HG03139 (cell line): ENCODE results near the gene ADAM10.
"Not testable (repeated sequence)": the region's sequence is repeated elsewhere in the genome, so short reads cannot be mapped to it uniquely, and the experiment has no call there.

Experiments
- ATAC-seq: cut with Tn5 transposase; IDR thresholded peaks from one replicate; pipeline ENCODE4 v1.9.1; 2021; ENCODE audit not compliant: unreplicated experiment

ADAM10 gene

DNA sequence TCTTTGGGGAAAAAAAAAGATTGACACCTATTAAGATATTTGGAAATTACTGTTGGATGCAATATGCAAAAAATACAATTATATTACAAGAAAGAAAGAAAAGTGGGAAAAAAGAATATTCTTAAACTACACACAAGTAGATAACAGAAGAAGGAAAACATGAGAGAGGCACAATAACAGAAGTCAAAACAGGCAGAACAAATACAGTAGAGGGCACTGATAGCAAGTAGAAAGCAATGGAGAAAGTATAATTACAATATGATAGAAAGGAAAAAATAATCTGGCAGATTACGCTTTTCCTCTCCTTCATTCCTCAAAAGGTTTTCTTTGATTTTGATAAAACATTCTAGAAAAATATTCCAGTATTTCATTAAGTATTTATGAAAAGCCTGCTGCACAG, 72.1 kb downstream of the ADAM10 start:
- no peak for ATAC-seq

DNA sequence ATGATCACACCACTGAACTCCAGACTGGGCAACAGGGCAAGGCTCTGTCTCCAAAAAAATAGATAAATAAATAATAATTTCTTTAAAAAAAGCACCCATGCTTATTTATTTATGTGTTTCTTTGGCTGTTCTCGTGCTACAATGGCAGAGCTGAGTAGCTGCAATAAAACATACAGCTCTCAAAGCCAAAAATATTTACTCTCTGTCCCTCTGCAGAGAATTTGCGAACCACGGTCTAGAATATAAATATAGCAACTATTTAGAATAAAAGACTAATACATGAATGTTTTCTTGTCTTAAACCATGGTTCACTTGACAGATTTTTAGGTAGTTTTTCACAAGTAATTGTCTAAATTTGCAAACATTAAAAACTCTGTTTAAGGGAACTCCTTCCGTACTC, 72.7 kb downstream of the ADAM10 start:
- ATAC-seq, result no peak

DNA sequence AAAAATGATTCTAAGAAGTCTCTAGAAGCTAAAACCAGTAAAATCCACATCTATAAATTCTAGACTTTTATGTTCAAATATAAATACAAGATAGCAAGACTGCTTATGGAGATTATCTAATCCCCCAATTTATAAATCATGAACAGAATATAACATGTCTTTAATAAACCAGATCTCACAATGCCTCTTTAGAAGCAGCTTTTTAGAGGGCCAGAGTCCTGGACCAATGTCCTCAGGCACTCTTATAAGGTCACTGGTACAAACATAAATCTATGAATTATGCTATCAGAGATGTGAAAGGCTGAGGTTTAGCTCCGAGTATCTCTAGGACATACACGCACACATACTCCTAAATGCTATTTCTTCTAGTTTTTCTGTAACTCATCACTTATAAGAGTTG, 78.3 kb downstream of the ADAM10 start:
- ATAC-seq, result no peak

DNA sequence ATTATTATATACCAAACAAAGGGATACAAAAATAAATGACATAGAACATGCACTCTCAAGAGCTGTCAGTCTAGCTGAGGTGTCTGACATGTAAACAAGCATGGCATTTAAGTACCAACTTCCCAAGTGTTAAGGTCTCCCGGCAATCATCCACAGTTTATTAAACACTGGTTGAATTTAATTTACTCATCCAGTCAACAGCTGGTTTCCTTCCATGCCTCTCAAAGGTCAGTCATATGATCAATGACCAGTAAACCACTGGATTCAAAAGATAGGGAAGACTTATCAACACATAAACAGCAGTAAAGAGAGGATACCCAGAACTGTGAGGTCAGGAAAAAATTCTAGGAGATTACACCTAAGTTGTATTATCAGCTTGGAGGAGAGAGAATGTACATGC, 80.4 kb downstream of the ADAM10 start:
- no peak for ATAC-seq

DNA sequence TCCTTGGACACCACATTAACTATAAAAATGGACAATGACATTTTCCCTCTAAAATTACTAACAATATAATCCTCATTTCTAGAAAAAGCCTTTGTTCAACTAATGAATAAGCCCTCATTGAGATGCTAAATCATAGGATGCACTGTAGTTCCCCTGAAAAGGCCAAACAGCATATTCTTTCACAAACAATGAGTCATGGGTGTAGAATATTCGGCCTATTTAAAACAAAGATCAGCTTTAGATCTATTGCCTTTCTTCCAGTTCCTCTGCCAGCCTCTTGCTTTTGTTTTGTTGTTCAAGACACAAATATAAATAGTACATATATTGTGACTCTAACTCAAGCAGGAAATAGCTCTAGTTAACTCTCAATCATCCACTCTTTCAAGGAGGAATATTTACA, 82.5 kb downstream of the ADAM10 start:
- ATAC-seq, result no peak

DNA sequence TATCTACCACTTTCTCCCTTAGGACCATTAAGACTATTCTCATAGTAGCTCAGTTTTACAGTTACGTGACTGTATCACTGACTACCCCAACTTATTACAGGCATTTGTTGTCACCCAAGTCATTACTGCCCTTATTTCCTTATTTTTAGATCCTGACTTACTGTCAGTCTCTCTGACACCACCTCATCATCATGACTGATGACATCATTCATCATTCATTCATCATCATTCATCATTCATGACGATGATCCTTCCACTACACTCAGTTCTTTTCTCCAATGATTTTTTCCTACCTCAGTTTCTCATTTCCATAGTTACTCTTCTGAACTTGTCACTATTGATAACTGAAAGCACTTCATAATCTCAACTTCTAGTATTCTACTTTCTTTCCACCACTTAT, 83.8 kb downstream of the ADAM10 start:
- ATAC-seq, result no peak

GRCh38 chr15:58650102-58650501, 99.4 kb downstream of the ADAM10 start:
- ATAC-seq, result no peak

DNA sequence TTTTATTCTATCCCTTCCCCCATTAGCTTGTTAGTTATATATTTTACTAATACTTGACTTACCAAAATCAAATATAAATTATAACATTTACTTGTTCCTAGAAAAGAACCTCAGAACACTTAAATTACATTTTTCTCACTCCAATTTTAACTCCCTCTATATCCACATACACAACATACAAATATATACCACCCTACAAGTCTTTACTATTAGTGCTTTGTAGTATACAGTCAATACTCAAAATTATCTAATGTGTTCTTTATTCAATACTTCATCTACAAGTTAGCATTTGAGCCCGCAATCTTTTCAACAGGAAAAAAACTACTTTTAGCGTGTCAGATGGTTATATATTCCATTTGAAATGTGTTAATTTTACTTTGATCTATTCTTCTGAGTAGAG, 100.3 kb downstream of the ADAM10 start:
- no peak for ATAC-seq

DNA sequence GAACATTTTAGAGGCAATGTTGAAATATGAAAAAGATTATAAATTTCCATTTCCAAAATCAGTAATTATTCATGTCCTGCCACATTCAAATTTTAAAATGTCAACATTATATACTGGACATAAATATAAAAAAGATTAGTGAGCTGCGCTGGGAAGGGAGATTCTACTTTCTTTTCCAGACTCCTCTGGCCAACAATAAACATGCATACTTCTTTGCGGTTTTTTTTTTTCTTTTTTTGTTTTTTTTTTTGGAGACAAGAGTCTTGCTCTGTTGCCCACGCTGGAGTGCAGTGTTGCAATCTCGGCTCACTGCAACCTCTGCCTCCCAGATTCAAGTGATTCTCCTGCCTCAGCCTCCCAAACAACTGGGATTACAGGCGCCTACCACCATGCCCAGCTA, 105.5 kb downstream of the ADAM10 start:
- no peak for ATAC-seq

DNA sequence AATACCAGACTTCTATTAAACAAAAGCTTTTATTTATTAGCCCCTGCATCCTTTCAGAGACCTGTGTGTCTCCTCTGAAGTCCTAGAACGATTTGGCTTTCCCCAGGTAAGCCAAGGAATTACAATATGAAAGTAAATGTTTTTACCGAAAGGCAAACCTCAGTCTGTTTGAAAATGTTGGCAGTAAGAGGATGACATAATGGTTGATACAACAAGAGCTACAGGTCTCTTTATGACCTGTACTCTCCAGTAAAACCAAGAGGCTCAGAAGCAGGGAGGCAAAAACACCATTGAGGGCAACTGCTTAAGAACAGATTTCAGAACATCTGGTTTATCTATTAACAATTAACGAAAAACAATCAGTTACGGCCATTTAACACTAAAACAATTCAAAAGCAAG, 107.8 kb downstream of the ADAM10 start:
- ATAC-seq, result no peak

- ATAC-seq, result no peak
Observed at GRCh38 chr15:58639992-58640391, 109.5 kb downstream of the ADAM10 start.

GRCh38 chr15:58639002-58639756, 110.3 kb downstream of the ADAM10 start:
- no peak for ATAC-seq

- no peak for ATAC-seq
Observed at GRCh38 chr15:58632789-58633188, 116.7 kb downstream of the ADAM10 start.

- no peak for ATAC-seq
Observed at GRCh38 chr15:58631319-58631718, 118.2 kb downstream of the ADAM10 start.

- ATAC-seq, result no peak
Observed at GRCh38 chr15:58629625-58630024, 119.9 kb downstream of the ADAM10 start.

GRCh38 chr15:58628206-58628947, 121.1 kb downstream of the ADAM10 start:
- ATAC-seq, result no peak

GRCh38 chr15:58627701-58628100, 121.8 kb downstream of the ADAM10 start:
- ATAC-seq, result no peak

GRCh38 chr15:58627046-58627445, 122.5 kb downstream of the ADAM10 start:
- ATAC-seq, result no peak

DNA sequence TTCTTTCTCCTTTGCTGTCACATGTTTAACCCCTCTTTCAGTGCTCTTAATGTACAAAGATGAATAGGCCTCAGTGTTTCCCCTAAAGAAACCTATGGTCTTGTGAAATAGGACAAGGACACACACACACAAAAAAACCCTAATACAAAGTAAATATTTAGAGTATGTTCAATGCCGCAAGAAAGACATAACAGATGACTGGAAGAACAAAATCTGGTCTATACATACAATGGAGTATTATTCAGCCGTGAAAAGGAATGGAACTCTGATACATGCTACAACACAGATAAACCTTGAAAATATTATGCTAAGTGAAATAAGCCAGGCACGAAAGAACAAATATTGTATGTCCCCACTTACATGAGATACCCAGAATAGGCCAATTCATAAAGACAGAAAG, 123.1 kb downstream of the ADAM10 start:
- no peak for ATAC-seq

GRCh38 chr15:58622877-58623276, 126.6 kb downstream of the ADAM10 start:
- no peak for ATAC-seq

DNA sequence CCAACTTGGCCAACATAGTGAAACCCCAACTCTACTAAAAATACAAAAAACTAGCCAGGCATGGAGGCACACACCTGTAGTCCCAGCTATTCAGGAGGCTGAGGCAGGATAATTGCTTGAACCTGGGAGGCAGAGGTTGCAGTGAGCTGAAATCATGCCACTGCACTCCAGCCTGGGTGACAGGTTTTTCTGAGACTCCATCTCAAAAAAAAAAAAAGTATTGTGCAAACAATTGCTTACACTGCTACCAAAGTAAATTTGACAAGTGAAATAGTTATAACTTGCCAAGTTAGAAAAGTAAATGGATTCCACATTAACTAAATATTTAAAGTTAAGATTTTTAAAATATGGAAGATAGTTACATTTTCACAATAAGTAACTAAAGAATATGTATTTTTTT, 129.2 kb downstream of the ADAM10 start:
- not testable (repeated sequence) for ATAC-seq

- ATAC-seq, result no peak
Observed at GRCh38 chr15:58616171-58616570, 133.3 kb downstream of the ADAM10 start.
